PFSK-1 (cell line): ENCODE measurements around the gene KCNT2.

Experiments used
- FOXP2 ChIP-seq: optimal IDR thresholded peaks from 2 replicates; pipeline ENCODE3; 2011; ENCODE audit warnings: borderline replicate concordance, control low read depth, inconsistent platforms; ENCODE audit not compliant: insufficient read depth; ENCODE audit errors: extremely low read length, extremely low read depth
- POLR2AphosphoS5 ChIP-seq: IDR thresholded peaks from 2 replicates; pipeline ENCODE4 v1.6.1; 2012; ENCODE audit warnings: low read depth, mild to moderate bottlenecking, control low read depth, low read length, moderate library complexity
- TAF1 ChIP-seq: IDR thresholded peaks from 2 replicates; pipeline ENCODE4 v1.6.1; 2012; ENCODE audit warnings: low read length, control low read depth, borderline replicate concordance; ENCODE audit not compliant: insufficient read depth
- TF ChIP-seq, protein P1 (sequence below), 2 experiments: IDR thresholded peaks; 2 replicates each; pipeline versions ENCODE4 v1.6.1 to v1.8.0; 2011 to 2012; ENCODE audit warnings: low read depth in 2 of 2, low read length in 2 of 2, control low read depth in 1 of 2, inconsistent platforms in 1 of 2, mild to moderate bottlenecking in 1 of 2, moderate library complexity in 1 of 2; ENCODE audit not compliant: insufficient read depth in 1 of 2

GRCh38 chr1:196497817-196498216 is 110.4 kb downstream of the KCNT2 start:
- TF ChIP-seq FOXP2 (no peak), TAF1 (no peak), POLR2AphosphoS5 (no peak)
- TF ChIP-seq, protein P1, sequence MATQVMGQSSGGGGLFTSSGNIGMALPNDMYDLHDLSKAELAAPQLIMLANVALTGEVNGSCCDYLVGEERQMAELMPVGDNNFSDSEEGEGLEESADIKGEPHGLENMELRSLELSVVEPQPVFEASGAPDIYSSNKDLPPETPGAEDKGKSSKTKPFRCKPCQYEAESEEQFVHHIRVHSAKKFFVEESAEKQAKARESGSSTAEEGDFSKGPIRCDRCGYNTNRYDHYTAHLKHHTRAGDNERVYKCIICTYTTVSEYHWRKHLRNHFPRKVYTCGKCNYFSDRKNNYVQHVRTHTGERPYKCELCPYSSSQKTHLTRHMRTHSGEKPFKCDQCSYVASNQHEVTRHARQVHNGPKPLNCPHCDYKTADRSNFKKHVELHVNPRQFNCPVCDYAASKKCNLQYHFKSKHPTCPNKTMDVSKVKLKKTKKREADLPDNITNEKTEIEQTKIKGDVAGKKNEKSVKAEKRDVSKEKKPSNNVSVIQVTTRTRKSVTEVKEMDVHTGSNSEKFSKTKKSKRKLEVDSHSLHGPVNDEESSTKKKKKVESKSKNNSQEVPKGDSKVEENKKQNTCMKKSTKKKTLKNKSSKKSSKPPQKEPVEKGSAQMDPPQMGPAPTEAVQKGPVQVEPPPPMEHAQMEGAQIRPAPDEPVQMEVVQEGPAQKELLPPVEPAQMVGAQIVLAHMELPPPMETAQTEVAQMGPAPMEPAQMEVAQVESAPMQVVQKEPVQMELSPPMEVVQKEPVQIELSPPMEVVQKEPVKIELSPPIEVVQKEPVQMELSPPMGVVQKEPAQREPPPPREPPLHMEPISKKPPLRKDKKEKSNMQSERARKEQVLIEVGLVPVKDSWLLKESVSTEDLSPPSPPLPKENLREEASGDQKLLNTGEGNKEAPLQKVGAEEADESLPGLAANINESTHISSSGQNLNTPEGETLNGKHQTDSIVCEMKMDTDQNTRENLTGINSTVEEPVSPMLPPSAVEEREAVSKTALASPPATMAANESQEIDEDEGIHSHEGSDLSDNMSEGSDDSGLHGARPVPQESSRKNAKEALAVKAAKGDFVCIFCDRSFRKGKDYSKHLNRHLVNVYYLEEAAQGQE (IDR thresholded peaks at IDR 0.05; ENCODE audit: insufficient read depth in 1 of 2, low read depth in 2 of 2, low read length in 2 of 2) = no peak
